Caco-2 (cell line): ENCODE results near the gene GJD3. TPM values are rescaled to one million over a fixed set of nuclear protein-coding genes. Genes with fewer than 3 reads are reported as not detected.

Experiments used
- BruUV-seq: library from RNA; stranded (reverse); fragments of 400-500 nt; replicated peaks from 2 replicates; lab custom pipeline; 2021; lab: Mats Ljungman, UMichigan
- CTCF ChIA-PET: fragments of 300-600 bp; sonication (Branson Sonifier 250); formaldehyde crosslinking; loops from one replicate; lab custom pipeline; 2022; ENCODE audit warnings: antibody characterized with exemption; lab: Charles Lee
- POLR2A ChIA-PET: fragments of 300-600 bp; sonication (Branson Sonifier 250); formaldehyde crosslinking; loops from one replicate; lab custom pipeline; 2022; ENCODE audit warnings: antibody characterized with exemption; lab: Charles Lee
- DNase-seq, 2 experiments: peaks; one replicate each; pipeline versions ENCODE4 v3.0.0 to v3.0.0-alpha.2; 2020 to 2022
- H3K27me3 ChIP-seq: replicated peaks from 2 replicates; pipeline ENCODE4 v1.6.0; 2011; ENCODE audit warnings: low read length; ENCODE audit not compliant: control insufficient read depth, insufficient read depth
- H3K36me3 ChIP-seq: 2 replicates; pipeline ENCODE4 v1.5.1; 2011; ENCODE audit warnings: low read length; ENCODE audit not compliant: control insufficient read depth, insufficient read depth
- H3K4me1 ChIP-seq: fragments of 250-450 bp; sonication (Bioruptor Pico); 2 replicates; pipeline ENCODE4 v1.5.1; 2020; ENCODE audit warnings: mild to moderate bottlenecking
- H3K4me3 ChIP-seq: 2 replicates; pipeline ENCODE4 v1.5.1; 2011; ENCODE audit warnings: low read depth, mild to moderate bottlenecking, control low read depth, low read length
- H3K9me3 ChIP-seq: fragments of 250-450 bp; sonication (Bioruptor Pico); 2 replicates; pipeline ENCODE4 v1.5.1; 2020; ENCODE audit warnings: mild to moderate bottlenecking, moderate library complexity
- H3K27ac Mint-ChIP-seq: one replicate; pipeline ENCODE4 v1.8.0; 2022; ENCODE audit warnings: mixed read lengths; ENCODE audit not compliant: unreplicated experiment
- H3K27me3 Mint-ChIP-seq: one replicate; pipeline ENCODE4 v1.8.0; 2022; ENCODE audit warnings: mixed read lengths; ENCODE audit not compliant: insufficient read depth, unreplicated experiment
- H3K36me3 Mint-ChIP-seq: one replicate; pipeline ENCODE4 v1.8.0; 2022; ENCODE audit warnings: mild to moderate bottlenecking, mixed read lengths; ENCODE audit not compliant: insufficient read depth, unreplicated experiment
- H3K4me1 Mint-ChIP-seq: one replicate; pipeline ENCODE4 v1.8.0; 2022; ENCODE audit warnings: low read depth, mixed read lengths; ENCODE audit not compliant: unreplicated experiment
- H3K4me3 Mint-ChIP-seq: one replicate; pipeline ENCODE4 v1.8.0; 2022; ENCODE audit warnings: mild to moderate bottlenecking, moderate library complexity, mixed read lengths; ENCODE audit not compliant: unreplicated experiment
- H3K9me3 Mint-ChIP-seq: one replicate; pipeline ENCODE4 v1.8.0; 2022; ENCODE audit warnings: mixed read lengths; ENCODE audit not compliant: unreplicated experiment
- CTCF ChIP-seq, 2 experiments: fragments of 200-600 bp in 1 of 2; IDR thresholded peaks; 1 replicate in 1 of 2; 2 replicates in 1 of 2; pipeline versions ENCODE4 v1.5.1 to v1.8.0; 2011 to 2022; ENCODE audit warnings: antibody characterized with exemption in 1 of 2, control low read depth in 1 of 2, inconsistent platforms in 1 of 2, low read depth in 1 of 2, low read length in 1 of 2, mild to moderate bottlenecking in 1 of 2, moderate library complexity in 1 of 2; ENCODE audit not compliant: insufficient read depth in 1 of 2, severe bottlenecking in 1 of 2, unreplicated experiment in 1 of 2
- intact Hi-C: fragments of 100-400 bp; cut with micrococcal nuclease; formaldehyde crosslinking; loops from one replicate; pipeline ENCODE4 v1.10.0; 2022; ENCODE audit not compliant: unreplicated experiment
- total RNA-seq: library from RNA; stranded (reverse); gene quantifications from 2 replicates; pipeline ENCODE4 v1.2.3, GENCODE V29; 2022

Gene GJD3
- total RNA-seq, 1 experiment from 2014 or later = not detected

GRCh38 chr17:40366861-40367518, 2.5 kb upstream of the GJD3 start:
- no peaks in the 10 kb centered on the region for H3K36me3 ChIP-seq
- H3K27me3 Mint-ChIP-seq = no peaks in the 10 kb centered on the region
- TF ChIP-seq CTCF (IDR thresholded peaks at IDR 0.05; ENCODE audit: insufficient read depth in 1 of 2, low read depth in 1 of 2, low read length in 1 of 2, severe bottlenecking in 1 of 2, unreplicated experiment in 1 of 2) = no peak
- peaks cover 5% of the 10 kb centered on the region; the same call in 1 of the 2 replicates for H3K4me1 ChIP-seq
- ChIA-PET POLR2A (interaction anchor here (0.6 kb wide), 1 partner anchor 166 kb away, joined by 6 read pairs; no protein-coding TSS in a partner anchor), CTCF (no interaction called here)
- H3K9me3 ChIP-seq = no peaks in the 10 kb centered on the region; the same call in 1 of the 2 replicates
- H3K9me3 Mint-ChIP-seq = peaks cover 11% of the 10 kb centered on the region
- H3K36me3 Mint-ChIP-seq = no peaks in the 10 kb centered on the region
- no peak overlapping the region for H3K4me3 ChIP-seq
- peaks cover 6% of the 10 kb centered on the region for H3K4me1 Mint-ChIP-seq
- no peak overlapping the region for H3K27ac Mint-ChIP-seq
- H3K4me3 Mint-ChIP-seq = no peak overlapping the region
- BruUV-seq = no TSS peak
- intact Hi-C loops = no loop called here
- DNase-seq = no peak
- no peaks in the 10 kb centered on the region for H3K27me3 ChIP-seq

- DNase-seq = no peak
- no peak for TF ChIP-seq CTCF (IDR thresholded peaks at IDR 0.05; ENCODE audit: insufficient read depth in 1 of 2, low read depth in 1 of 2, low read length in 1 of 2, severe bottlenecking in 1 of 2, unreplicated experiment in 1 of 2)
- Histone ChIP-seq H3K36me3 (no peaks in the 10 kb centered on the region), H3K4me3 (no peak overlapping the region), H3K4me1 (peaks cover 5% of the 10 kb centered on the region; the same call in 1 of the 2 replicates), H3K27me3 (no peaks in the 10 kb centered on the region), H3K9me3 (no peaks in the 10 kb centered on the region; the same call in 1 of the 2 replicates)
- BruUV-seq = no TSS peak
- no peak overlapping the region for H3K4me3 Mint-ChIP-seq
- peaks cover 5% of the 10 kb centered on the region for H3K9me3 Mint-ChIP-seq
- H3K4me1 Mint-ChIP-seq = peaks cover 6% of the 10 kb centered on the region
- ChIA-PET CTCF (interaction anchor here (0.7 to 1.1 kb wide), 2 partner anchors 157 to 194 kb away, joined by 4 read pairs; no protein-coding TSS in a partner anchor), POLR2A (interaction anchor here (0.6 kb wide), 1 partner anchor 167 kb away, joined by 6 read pairs; no protein-coding TSS in a partner anchor)
- no peaks in the 10 kb centered on the region for H3K36me3 Mint-ChIP-seq
- no peaks in the 10 kb centered on the region for H3K27me3 Mint-ChIP-seq
- no peak overlapping the region for H3K27ac Mint-ChIP-seq
- intact Hi-C loops = no loop called here
Observed at GRCh38 chr17:40366076-40366860, 1.7 kb upstream of the GJD3 start.

GRCh38 chr17:40364906-40365305, 369 bp upstream of the GJD3 start:
- no peak for DNase-seq

More at GRCh38 chr17:40364906-40365305, 369 bp upstream of the GJD3 start:
- peaks cover 6% of the 10 kb centered on the region for H3K4me1 Mint-ChIP-seq
- H3K9me3 Mint-ChIP-seq = no peaks in the 10 kb centered on the region
- BruUV-seq = no TSS peak
- Histone ChIP-seq H3K4me3 (no peak overlapping the region), H3K27me3 (no peaks in the 10 kb centered on the region), H3K9me3 (no peaks in the 10 kb centered on the region), H3K36me3 (no peaks in the 10 kb centered on the region), H3K4me1 (peaks cover 5% of the 10 kb centered on the region; the same call in 1 of the 2 replicates)
- ChIA-PET CTCF (interaction anchor here (0.5 to 1.1 kb wide), 3 partner anchors 168 to 195 kb away, joined by 3 to 4 read pairs (median 3); no protein-coding TSS in a partner anchor), POLR2A (interaction anchor here (0.6 kb wide), 1 partner anchor 145 kb away, joined by 7 read pairs; no protein-coding TSS in a partner anchor)
- H3K36me3 Mint-ChIP-seq = no peaks in the 10 kb centered on the region
- no peak overlapping the region for H3K4me3 Mint-ChIP-seq
- intact Hi-C loops = no loop called here
- TF ChIP-seq CTCF (IDR thresholded peaks at IDR 0.05; ENCODE audit: insufficient read depth in 1 of 2, low read depth in 1 of 2, low read length in 1 of 2, severe bottlenecking in 1 of 2, unreplicated experiment in 1 of 2) = no peak
- H3K27ac Mint-ChIP-seq = no peak overlapping the region
- H3K27me3 Mint-ChIP-seq = no peaks in the 10 kb centered on the region
